Measurements from ENCODE around the gene TEX48.

The TEX48 gene

GRCh38 chr9:114643001-114643400, 39.0 kb downstream of the TEX48 start:
- no peak for DNase-seq
- Histone ChIP-seq H2BK15ac (ENCODE audit: low read depth, poor library complexity, severe bottlenecking) (no peak overlapping the region), H3K27ac (ENCODE audit: low read length, poor library complexity, severe bottlenecking) (no peak overlapping the region), H3K4ac (ENCODE audit: low read depth in 1 of 2, low read length in 2 of 2) (no peak overlapping the region), H4K8ac (ENCODE audit: low read length) (no peak overlapping the region), H2BK12ac (ENCODE audit: low read length in 2 of 2) (no peak overlapping the region), H3K4me3 (ENCODE audit: insufficient read depth in 1 of 2, low read depth in 1 of 2, low read length in 2 of 2) (no peak overlapping the region), H3K18ac (ENCODE audit: low read depth in 1 of 2, low read length in 2 of 2) (no peak overlapping the region), H2BK5ac (ENCODE audit: low read depth, low read length, poor library complexity, severe bottlenecking) (no peak overlapping the region), H2BK120ac (ENCODE audit: low read depth, low read length) (no peak overlapping the region), H3K9ac (ENCODE audit: low read length) (no peak overlapping the region), H3K4me1 (ENCODE audit: control insufficient read depth, insufficient read depth, low read depth, low read length) (no peaks in the 10 kb centered on the region), H3K23ac (ENCODE audit: low read length in 2 of 2) (no peak overlapping the region), H2AK5ac (ENCODE audit: low read length, severe bottlenecking) (no peak overlapping the region), H3K79me1 (replicated peaks; ENCODE audit: low read length, poor library complexity, severe bottlenecking) (no peaks in the 10 kb centered on the region), H4K91ac (ENCODE audit: low read length) (no peak overlapping the region), H3K36me3 (ENCODE audit: control insufficient read depth in 1 of 2, insufficient read depth in 2 of 2, low read depth in 1 of 2, low read length in 2 of 2) (peaks cover 24% of the 10 kb centered on the region in 2 experiments), H3K9me3 (ENCODE audit: control insufficient read depth, low read length) (no peaks in the 10 kb centered on the region), H3K27me3 (ENCODE audit: control insufficient read depth in 1 of 2, insufficient read depth in 1 of 2, low read length in 2 of 2) (no peaks in the 10 kb centered on the region), H2AFZ (ENCODE audit: low read depth, low read length) (no peak overlapping the region), H3K4me2 (ENCODE audit: low read length, poor library complexity, severe bottlenecking) (no peak overlapping the region), H3K14ac (ENCODE audit: low read length in 2 of 2) (no peak overlapping the region)
- WGBS = 96% methylated on average over 8 of the region's 8 CpGs

GRCh38 chr9:114641967-114642366, 40.0 kb downstream of the TEX48 start:
- H3K9ac ChIP-seq (ENCODE audit: low read length) = no peak overlapping the region

GRCh38 chr9:114638404-114638803, 43.6 kb downstream of the TEX48 start:
- no peak overlapping the region for H3K18ac ChIP-seq (ENCODE audit: low read depth in 1 of 2, low read length in 2 of 2)
- WGBS = 98% methylated on average over 8 of the region's 8 CpGs
- H3K27me3 ChIP-seq (ENCODE audit: control insufficient read depth in 1 of 2, insufficient read depth in 1 of 2, low read length in 2 of 2) = no peaks in the 10 kb centered on the region

More at GRCh38 chr9:114641967-114642366, 40.0 kb downstream of the TEX48 start:
- Histone ChIP-seq H3K23ac (ENCODE audit: low read length in 2 of 2) (no peak overlapping the region), H4K8ac (ENCODE audit: low read length) (no peak overlapping the region), H3K36me3 (ENCODE audit: control insufficient read depth in 1 of 2, insufficient read depth in 2 of 2, low read depth in 1 of 2, low read length in 2 of 2) (peaks cover 24% of the 10 kb centered on the region in 2 experiments), H2AFZ (ENCODE audit: low read depth, low read length) (no peak overlapping the region), H3K27ac (ENCODE audit: low read length, poor library complexity, severe bottlenecking) (no peak overlapping the region), H3K9me3 (ENCODE audit: control insufficient read depth, low read length) (no peaks in the 10 kb centered on the region), H2BK15ac (ENCODE audit: low read depth, poor library complexity, severe bottlenecking) (no peak overlapping the region), H3K4me1 (ENCODE audit: control insufficient read depth, insufficient read depth, low read depth, low read length) (no peaks in the 10 kb centered on the region), H4K91ac (ENCODE audit: low read length) (no peak overlapping the region), H3K18ac (ENCODE audit: low read depth in 1 of 2, low read length in 2 of 2) (no peak overlapping the region), H3K4me2 (ENCODE audit: low read length, poor library complexity, severe bottlenecking) (no peak overlapping the region), H3K79me1 (replicated peaks; ENCODE audit: low read length, poor library complexity, severe bottlenecking) (no peaks in the 10 kb centered on the region), H3K4ac (ENCODE audit: low read depth in 1 of 2, low read length in 2 of 2) (no peak overlapping the region), H2BK5ac (ENCODE audit: low read depth, low read length, poor library complexity, severe bottlenecking) (no peak overlapping the region), H2AK5ac (ENCODE audit: low read length, severe bottlenecking) (no peak overlapping the region), H3K27me3 (ENCODE audit: control insufficient read depth in 1 of 2, insufficient read depth in 1 of 2, low read length in 2 of 2) (no peaks in the 10 kb centered on the region), H2BK12ac (ENCODE audit: low read length in 2 of 2) (no peak overlapping the region), H3K14ac (ENCODE audit: low read length in 2 of 2) (no peak overlapping the region), H3K4me3 (ENCODE audit: insufficient read depth in 1 of 2, low read depth in 1 of 2, low read length in 2 of 2) (no peak overlapping the region), H2BK120ac (ENCODE audit: low read depth, low read length) (no peak overlapping the region)
- 96% methylated on average over 1 of the region's 1 CpG for WGBS
- no peak for DNase-seq

GRCh38 chr9:114634387-114634786, 47.6 kb downstream of the TEX48 start:
- no peak overlapping the region for H4K91ac ChIP-seq (ENCODE audit: low read length)
- no peak overlapping the region for H2BK120ac ChIP-seq (ENCODE audit: low read depth, low read length)
- no peak overlapping the region for H3K4me2 ChIP-seq (ENCODE audit: low read length, poor library complexity, severe bottlenecking)
- no peak overlapping the region for H2BK5ac ChIP-seq (ENCODE audit: low read depth, low read length, poor library complexity, severe bottlenecking)
- H3K36me3 ChIP-seq (ENCODE audit: control insufficient read depth in 1 of 2, insufficient read depth in 2 of 2, low read depth in 1 of 2, low read length in 2 of 2) = peaks cover 30% of the 10 kb centered on the region in 2 experiments
- no peaks in the 10 kb centered on the region for H3K9me3 ChIP-seq (ENCODE audit: control insufficient read depth, low read length)
- no peaks in the 10 kb centered on the region for H3K79me1 ChIP-seq (replicated peaks; ENCODE audit: low read length, poor library complexity, severe bottlenecking)
- no peak overlapping the region for H2BK12ac ChIP-seq (ENCODE audit: low read length in 2 of 2)
- no peak overlapping the region for H3K14ac ChIP-seq (ENCODE audit: low read length in 2 of 2)
- H4K8ac ChIP-seq (ENCODE audit: low read length) = no peak overlapping the region
- H3K4me1 ChIP-seq (ENCODE audit: control insufficient read depth, insufficient read depth, low read depth, low read length) = no peaks in the 10 kb centered on the region
- no peak for DNase-seq
- no peak overlapping the region for H3K4me3 ChIP-seq (ENCODE audit: insufficient read depth in 1 of 2, low read depth in 1 of 2, low read length in 2 of 2)
- no peak overlapping the region for H2AK5ac ChIP-seq (ENCODE audit: low read length, severe bottlenecking)
- WGBS = 89% methylated on average over 6 of the region's 6 CpGs
- no peak overlapping the region for H3K4ac ChIP-seq (ENCODE audit: low read depth in 1 of 2, low read length in 2 of 2)
- H2AFZ ChIP-seq (ENCODE audit: low read depth, low read length) = no peak overlapping the region
- no peak overlapping the region for H2BK15ac ChIP-seq (ENCODE audit: low read depth, poor library complexity, severe bottlenecking)
- no peaks in the 10 kb centered on the region for H3K27me3 ChIP-seq (ENCODE audit: control insufficient read depth in 1 of 2, insufficient read depth in 1 of 2, low read length in 2 of 2)
- H3K23ac ChIP-seq (ENCODE audit: low read length in 2 of 2) = no peak overlapping the region
- no peak overlapping the region for H3K9ac ChIP-seq (ENCODE audit: low read length)
- no peak overlapping the region for H3K27ac ChIP-seq (ENCODE audit: low read length, poor library complexity, severe bottlenecking)
- no peak overlapping the region for H3K18ac ChIP-seq (ENCODE audit: low read depth in 1 of 2, low read length in 2 of 2)

More at GRCh38 chr9:114638404-114638803, 43.6 kb downstream of the TEX48 start:
- H3K4me2 ChIP-seq (ENCODE audit: low read length, poor library complexity, severe bottlenecking) = no peak overlapping the region
- no peak overlapping the region for H3K14ac ChIP-seq (ENCODE audit: low read length in 2 of 2)
- H3K4me3 ChIP-seq (ENCODE audit: insufficient read depth in 1 of 2, low read depth in 1 of 2, low read length in 2 of 2) = no peak overlapping the region
- H2BK120ac ChIP-seq (ENCODE audit: low read depth, low read length) = no peak overlapping the region
- H2AFZ ChIP-seq (ENCODE audit: low read depth, low read length) = no peak overlapping the region
- H3K9ac ChIP-seq (ENCODE audit: low read length) = no peak overlapping the region
- H4K91ac ChIP-seq (ENCODE audit: low read length) = no peak overlapping the region
- H4K8ac ChIP-seq (ENCODE audit: low read length) = no peak overlapping the region
- no peak overlapping the region for H2AK5ac ChIP-seq (ENCODE audit: low read length, severe bottlenecking)
- H3K4me1 ChIP-seq (ENCODE audit: control insufficient read depth, insufficient read depth, low read depth, low read length) = no peaks in the 10 kb centered on the region
- no peak for DNase-seq
- H3K79me1 ChIP-seq (replicated peaks; ENCODE audit: low read length, poor library complexity, severe bottlenecking) = no peaks in the 10 kb centered on the region
- peaks cover 20 to 28% of the 10 kb centered on the region in 2 experiments for H3K36me3 ChIP-seq (ENCODE audit: control insufficient read depth in 1 of 2, insufficient read depth in 2 of 2, low read depth in 1 of 2, low read length in 2 of 2)
- no peak overlapping the region for H2BK15ac ChIP-seq (ENCODE audit: low read depth, poor library complexity, severe bottlenecking)
- no peak overlapping the region for H3K27ac ChIP-seq (ENCODE audit: low read length, poor library complexity, severe bottlenecking)
- no peaks in the 10 kb centered on the region for H3K9me3 ChIP-seq (ENCODE audit: control insufficient read depth, low read length)
- no peak overlapping the region for H2BK12ac ChIP-seq (ENCODE audit: low read length in 2 of 2)
- H3K4ac ChIP-seq (ENCODE audit: low read depth in 1 of 2, low read length in 2 of 2) = no peak overlapping the region
- H2BK5ac ChIP-seq (ENCODE audit: low read depth, low read length, poor library complexity, severe bottlenecking) = no peak overlapping the region
- H3K23ac ChIP-seq (ENCODE audit: low read length in 2 of 2) = no peak overlapping the region

All from mesenchymal stem cell (in vitro differentiated cells and primary cell).